Kasumi-1 (cell line): ENCODE measurements around the gene ECI1.
A peak's percentile ranks its signal among the peaks of the same experiment; 100 is the strongest.

Experiments
- DNase-seq, 2 experiments: peaks; one replicate each; lab custom pipeline; 2025; lab: John Stamatoyannopoulos, UW

Gene ECI1

GRCh38 chr16:2251296-2252111, at the start of gene ECI1:
Gene ECI1, minus strand, starts transcription at chr16:2251587. Its CDS starts 21 bp downstream, at chr16:2251566.
- DNase-seq, result peak; percentile 32 to 58

- DNase-seq, result no peak
Measured at GRCh38 chr16:2299915-2300192, 48.5 kb upstream of the ECI1 start.

GRCh38 chr16:2299121-2299914, 47.9 kb upstream of the ECI1 start:
- DNase-seq, result no peak

GRCh38 chr16:2298621-2299020, 47.2 kb upstream of the ECI1 start:
- no peak for DNase-seq

- DNase-seq, result no peak
Measured at GRCh38 chr16:2297506-2297860, 46.1 kb upstream of the ECI1 start.

- DNase-seq, result no peak
Measured at GRCh38 chr16:2296661-2297505, 45.5 kb upstream of the ECI1 start.

- peak in 1 of 2 experiments; percentile 9 for DNase-seq
Measured at GRCh38 chr16:2295056-2295798, 43.8 kb upstream of the ECI1 start.

- DNase-seq, result no peak
Measured at GRCh38 chr16:2292221-2292620, 40.8 kb upstream of the ECI1 start.

GRCh38 chr16:2289282-2289681, 37.9 kb upstream of the ECI1 start:
- no peak for DNase-seq

- peak; percentile 49 to 52 for DNase-seq
Measured at GRCh38 chr16:2288726-2289125, 37.3 kb upstream of the ECI1 start.

GRCh38 chr16:2287916-2288547, 36.6 kb upstream of the ECI1 start:
- no peak for DNase-seq

- no peak for DNase-seq
Measured at GRCh38 chr16:2286550-2286949, 35.2 kb upstream of the ECI1 start.

- no peak for DNase-seq
Measured at GRCh38 chr16:2285731-2286191, 34.4 kb upstream of the ECI1 start.

GRCh38 chr16:2284797-2285576, 33.6 kb upstream of the ECI1 start:
- no peak for DNase-seq

- no peak for DNase-seq
Measured at GRCh38 chr16:2284001-2284770, 32.8 kb upstream of the ECI1 start.

- DNase-seq, result no peak
Measured at GRCh38 chr16:2282866-2283555, 31.6 kb upstream of the ECI1 start.

- no peak for DNase-seq
Measured at GRCh38 chr16:2282262-2282661, 30.9 kb upstream of the ECI1 start.

- no peak for DNase-seq
Measured at GRCh38 chr16:2280981-2281542, 29.7 kb upstream of the ECI1 start.

GRCh38 chr16:2280461-2280860, 29.1 kb upstream of the ECI1 start:
- DNase-seq, result no peak
